Stomach (tissue), 9 donors: ENCODE data around the gene ARHGAP4. TPM values are rescaled to one million over a fixed set of nuclear protein-coding genes. Genes with fewer than 3 reads are reported as not detected.

Source experiments
- DNase-seq, 2 donors: peaks; one replicate each; pipeline versions ENCODE4 v3.0.0 to v3.0.0-alpha.2; 2013 to 2019
- H3K27ac ChIP-seq, 5 donors: fragments of 200-600 bp in 4 of 5; sonication (generic) in 4 of 5; one replicate each; pipeline ENCODE4 v1.5.1; 2013 to 2019; ENCODE audit warnings: mild to moderate bottlenecking in 1 of 5, moderate library complexity in 1 of 5
- H3K27me3 ChIP-seq, 3 donors: fragments of 200-600 bp; sonication (generic); one replicate each; pipeline ENCODE4 v1.5.1; 2017 to 2019; ENCODE audit warnings: mixed run types in 1 of 3
- H3K36me3 ChIP-seq, 4 donors: fragments of 200-600 bp; sonication (generic); 1 replicate in 3 of 4; 2 replicates in 1 of 4; pipeline ENCODE4 v1.5.1; 2016 to 2019
- H3K4me1 ChIP-seq, 4 donors: fragments of 200-600 bp; sonication (generic); one replicate each; pipeline ENCODE4 v1.5.1; 2016 to 2019
- H3K4me3 ChIP-seq, 4 donors: fragments of 200-600 bp; sonication (generic) in 3 of 4; one replicate each; pipeline ENCODE4 v1.5.1; 2016 to 2019; ENCODE audit warnings: mild to moderate bottlenecking in 1 of 4
- H3K9me3 ChIP-seq, 4 donors: fragments of 200-600 bp; sonication (generic); one replicate each; pipeline ENCODE4 v1.5.1; 2016 to 2019
- EP300 ChIP-seq: sonication (generic); formaldehyde crosslinking; IDR thresholded peaks from one replicate; pipeline ENCODE4 v1.6.1; 2017; ENCODE audit warnings: antibody characterized with exemption
- POLR2A ChIP-seq, 4 donors: fragments of 450-650 bp; IDR thresholded peaks; one replicate each; pipeline ENCODE4 v1.6.1; 2016; ENCODE audit warnings: antibody characterized with exemption in 4 of 4, control low read depth in 2 of 4, mild to moderate bottlenecking in 1 of 4, moderate library complexity in 1 of 4
- POLR2AphosphoS5 ChIP-seq, 3 donors: sonication (generic); formaldehyde crosslinking; IDR thresholded peaks; one replicate each; pipeline ENCODE4 v1.6.1; 2016; ENCODE audit warnings: antibody characterized with exemption in 3 of 3
- WGBS, 5 donors: extraction: QIAGEN DNeasy Blood & Tissue Kit in 3 of 5; methylation state at CpG; one replicate each; pipeline versions ENCODE4 v1.1.5 to v1.1.7; 2013 to 2018; 5-methylcytosine and 5-hydroxymethylcytosine counted together
- intact Hi-C: fragments of 100-400 bp; cut with DNase I; formaldehyde crosslinking; loops from one replicate; pipeline ENCODE4 v1.15.1; 2023; ENCODE audit warnings: low total_unique reads
- polyA plus RNA-seq, 3 donors: library from polyadenylated mRNA; stranded (reverse); fragments of 200-250 nt; gene quantifications; one replicate each; pipeline ENCODE4 v1.2.3, GENCODE V29; 2013
- total RNA-seq, 5 donors: library from RNA; depleted of rRNA; stranded (reverse); fragments of >200 nt; gene quantifications; one replicate each; pipeline versions ENCODE4 v1.1.0 to v1.2.3, GENCODE V29; 2014 to 2016
- TF ChIP-seq, protein P1 (sequence below), 7 experiments: fragments of 450-650 bp in 4 of 7; fragments of 200-600 bp in 3 of 7; sonication (generic) in 3 of 7; IDR thresholded peaks; one replicate each; pipeline ENCODE4 v1.5.1; 2016 to 2019; ENCODE audit warnings: antibody characterized with exemption in 7 of 7, control low read depth in 2 of 7, mild to moderate bottlenecking in 1 of 7
- donor health status: healthy with polysubstance abuse.
- donor health status: Bipolar disorder and iron deficiency.
- donor health status: healthy.

Gene ARHGAP4
- total and polyA plus RNA-seq, 8 donors: 18.5 to 93.9 (median 40.3) TPM

DNA sequence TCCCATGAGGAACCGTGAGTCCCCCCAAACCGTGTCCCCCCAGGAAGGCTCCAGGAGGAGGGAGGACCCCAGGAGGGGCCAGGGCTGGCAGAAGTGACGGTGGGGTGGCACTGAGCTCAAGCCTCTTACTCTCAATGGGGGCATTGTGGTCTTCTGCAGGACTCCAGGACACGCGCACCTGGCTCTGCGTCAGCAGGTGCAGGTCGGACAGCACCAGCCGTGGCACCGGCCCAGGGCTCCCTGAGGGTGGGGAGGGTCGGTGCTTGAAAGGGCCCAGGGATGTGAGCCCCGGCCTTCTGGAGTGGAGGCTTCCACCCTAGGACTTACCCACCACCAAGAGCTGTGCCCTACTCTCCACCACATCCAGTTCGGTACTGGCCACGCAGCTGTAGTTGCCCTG, 58.4 kb downstream of the ARHGAP4 start:
- no peak overlapping the region for H3K27ac ChIP-seq
- TF ChIP-seq POLR2A (IDR thresholded peaks at IDR 0.05): no peak
- TF ChIP-seq POLR2AphosphoS5 (IDR thresholded peaks at IDR 0.05): no peak
- no peak for TF ChIP-seq EP300
- TF ChIP-seq, protein P1, sequence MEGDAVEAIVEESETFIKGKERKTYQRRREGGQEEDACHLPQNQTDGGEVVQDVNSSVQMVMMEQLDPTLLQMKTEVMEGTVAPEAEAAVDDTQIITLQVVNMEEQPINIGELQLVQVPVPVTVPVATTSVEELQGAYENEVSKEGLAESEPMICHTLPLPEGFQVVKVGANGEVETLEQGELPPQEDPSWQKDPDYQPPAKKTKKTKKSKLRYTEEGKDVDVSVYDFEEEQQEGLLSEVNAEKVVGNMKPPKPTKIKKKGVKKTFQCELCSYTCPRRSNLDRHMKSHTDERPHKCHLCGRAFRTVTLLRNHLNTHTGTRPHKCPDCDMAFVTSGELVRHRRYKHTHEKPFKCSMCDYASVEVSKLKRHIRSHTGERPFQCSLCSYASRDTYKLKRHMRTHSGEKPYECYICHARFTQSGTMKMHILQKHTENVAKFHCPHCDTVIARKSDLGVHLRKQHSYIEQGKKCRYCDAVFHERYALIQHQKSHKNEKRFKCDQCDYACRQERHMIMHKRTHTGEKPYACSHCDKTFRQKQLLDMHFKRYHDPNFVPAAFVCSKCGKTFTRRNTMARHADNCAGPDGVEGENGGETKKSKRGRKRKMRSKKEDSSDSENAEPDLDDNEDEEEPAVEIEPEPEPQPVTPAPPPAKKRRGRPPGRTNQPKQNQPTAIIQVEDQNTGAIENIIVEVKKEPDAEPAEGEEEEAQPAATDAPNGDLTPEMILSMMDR (IDR thresholded peaks at IDR 0.05): no peak

DNA sequence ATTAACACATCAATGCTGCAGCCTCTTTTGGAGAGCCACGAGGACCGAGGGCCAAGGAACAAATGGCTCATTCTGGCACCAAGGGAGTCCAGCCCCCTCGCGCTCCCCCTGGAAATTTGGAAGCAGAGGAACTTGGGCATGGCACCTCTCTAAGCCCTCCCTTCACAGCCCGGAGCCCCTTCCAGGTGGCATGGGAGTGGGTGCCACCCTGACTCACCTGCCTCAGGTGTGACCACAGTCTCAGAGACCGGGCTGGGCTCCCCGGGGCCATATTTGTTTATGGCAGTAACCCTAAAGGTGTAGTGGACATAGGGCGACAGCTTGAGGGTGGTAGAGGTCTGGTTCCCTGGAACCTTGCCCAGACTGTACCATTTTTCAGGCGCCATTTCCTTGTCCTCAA, 58.9 kb downstream of the ARHGAP4 start:
- 72 to 82% (median 77%) methylated on average over 7 to 9 of the region's 9 CpGs for WGBS, 5 donors
- no peak for DNase-seq
- intact Hi-C loops: no loop called here
- peaks cover 0 to 37% (median 23%) of the 10 kb centered on the region in 3 donors for H3K27me3 ChIP-seq
- no peak overlapping the region for H3K27ac ChIP-seq
- no peak overlapping the region for H3K4me3 ChIP-seq
- no peaks in the 10 kb centered on the region for H3K36me3 ChIP-seq
- H3K9me3 ChIP-seq: peaks cover 0 to 5% (median 0%) of the 10 kb centered on the region in 4 donors
- H3K4me1 ChIP-seq: no peaks in the 10 kb centered on the region
- no peak for TF ChIP-seq POLR2AphosphoS5 (IDR thresholded peaks at IDR 0.05)
- TF ChIP-seq, protein P1 (IDR thresholded peaks at IDR 0.05): no peak
- TF ChIP-seq POLR2A (IDR thresholded peaks at IDR 0.05): no peak
- no peak for TF ChIP-seq EP300

More for the DNA sequence above, 58.4 kb downstream of the ARHGAP4 start:
- intact Hi-C loops: no loop called here
- H3K4me3 ChIP-seq: no peak overlapping the region
- H3K36me3 ChIP-seq: no peaks in the 10 kb centered on the region
- peaks cover 0 to 5% (median 0%) of the 10 kb centered on the region in 4 donors for H3K9me3 ChIP-seq
- no peak for DNase-seq
- no peaks in the 10 kb centered on the region for H3K4me1 ChIP-seq
- H3K27me3 ChIP-seq: peaks cover 0 to 38% (median 19%) of the 10 kb centered on the region in 3 donors
- 67 to 100% (median 85%) methylated on average over 2 to 13 of the region's 13 CpGs for WGBS, 5 donors

DNA sequence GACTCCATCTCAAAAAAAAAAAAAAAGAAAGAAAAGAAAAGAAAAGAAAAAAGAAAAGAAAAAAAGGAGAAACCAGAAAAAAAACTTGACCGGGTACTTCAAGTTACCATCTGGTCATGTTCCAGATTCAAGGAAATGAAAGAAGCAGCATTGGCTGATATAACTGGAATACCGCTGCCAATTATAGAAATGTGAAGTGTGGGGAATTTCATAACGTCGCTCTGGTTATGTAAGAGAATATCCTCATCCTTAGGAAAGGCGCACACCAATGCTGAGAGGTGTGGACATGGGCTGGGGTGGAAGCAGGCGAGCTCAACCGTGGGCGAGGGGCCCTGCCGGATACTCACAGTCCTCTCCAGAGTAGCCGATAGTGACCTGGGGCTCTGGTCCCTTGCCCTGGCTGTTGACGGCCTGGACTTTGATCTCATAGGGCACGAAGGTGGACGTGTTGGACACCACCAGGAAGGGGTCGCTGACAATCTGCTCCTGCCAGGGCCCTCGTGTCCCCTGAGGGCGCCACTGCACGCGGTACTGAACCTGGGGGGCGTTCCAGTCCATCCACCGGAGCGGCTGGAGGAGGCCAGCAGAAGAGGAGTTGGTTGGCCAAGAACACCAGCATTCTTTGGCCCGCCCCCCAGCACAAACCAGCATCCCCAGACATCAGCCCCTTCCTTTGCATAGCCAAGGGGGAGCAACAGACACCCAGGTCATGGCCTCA, 59.6 kb downstream of the ARHGAP4 start:
- peaks cover 0 to 36% (median 19%) of the 10 kb centered on the region in 3 donors for H3K27me3 ChIP-seq
- intact Hi-C loops: no loop called here
- DNase-seq: no peak
- no peaks in the 10 kb centered on the region for H3K36me3 ChIP-seq
- WGBS, 5 donors: 82 to 89% (median 86%) methylated on average over 14 to 22 of the region's 22 CpGs
- H3K27ac ChIP-seq: no peak overlapping the region
- no peak for TF ChIP-seq EP300
- TF ChIP-seq POLR2AphosphoS5 (IDR thresholded peaks at IDR 0.05): no peak
- TF ChIP-seq, protein P1 (IDR thresholded peaks at IDR 0.05): no peak
- TF ChIP-seq POLR2A (IDR thresholded peaks at IDR 0.05): no peak
- H3K4me1 ChIP-seq: no peaks in the 10 kb centered on the region
- peaks cover 0 to 5% (median 0%) of the 10 kb centered on the region in 4 donors for H3K9me3 ChIP-seq
- no peak overlapping the region for H3K4me3 ChIP-seq

DNA sequence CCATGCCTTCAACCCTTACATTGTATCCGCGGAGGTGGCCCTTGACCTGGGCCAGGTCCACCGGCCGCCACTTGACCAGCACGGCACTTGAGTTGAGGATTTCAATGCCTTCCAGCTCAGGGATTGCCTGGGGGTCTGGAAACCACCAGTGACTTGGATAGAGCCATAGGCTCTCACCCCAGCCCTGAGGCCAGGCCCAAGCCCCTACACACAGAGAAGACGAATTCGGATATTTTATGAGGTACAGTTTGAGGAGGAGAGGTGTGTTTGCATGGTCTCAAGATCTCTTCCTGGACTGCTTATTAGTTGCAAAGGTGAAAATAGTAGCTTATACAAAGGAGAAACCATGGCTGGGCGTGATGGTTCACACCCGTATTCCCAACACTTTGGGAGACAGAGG, 60.4 kb downstream of the ARHGAP4 start:
- no peaks in the 10 kb centered on the region for H3K4me1 ChIP-seq
- no peak for DNase-seq
- intact Hi-C loops: no loop called here
- H3K4me3 ChIP-seq: no peak overlapping the region
- H3K27ac ChIP-seq: no peak overlapping the region
- H3K9me3 ChIP-seq: peaks cover 0 to 5% (median 0%) of the 10 kb centered on the region in 4 donors
- H3K36me3 ChIP-seq: no peaks in the 10 kb centered on the region
- no peak for TF ChIP-seq POLR2A (IDR thresholded peaks at IDR 0.05)
- H3K27me3 ChIP-seq: peaks cover 0 to 29% (median 11%) of the 10 kb centered on the region in 3 donors
- WGBS, 5 donors: 89 to 95% (median 93%) methylated on average over 5 to 9 of the region's 9 CpGs

DNA sequence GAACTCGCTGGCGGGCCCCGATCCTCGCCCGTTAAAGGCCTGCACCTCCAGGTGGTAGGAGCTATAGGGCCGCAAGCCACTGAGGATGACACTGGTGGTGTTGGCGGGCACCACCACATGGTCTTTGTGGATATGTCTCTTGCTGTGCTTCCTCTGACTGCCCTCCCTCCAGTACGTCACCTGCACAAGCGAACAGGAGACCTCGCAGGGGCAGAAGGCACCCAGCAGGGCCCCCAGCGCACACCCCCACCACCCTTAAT, 60.8 kb downstream of the ARHGAP4 start:
- no peak for TF ChIP-seq POLR2A (IDR thresholded peaks at IDR 0.05)
- TF ChIP-seq EP300: no peak
- Histone ChIP-seq H3K9me3 (peaks cover 0 to 5% (median 0%) of the 10 kb centered on the region in 4 donors), H3K36me3 (no peaks in the 10 kb centered on the region), H3K4me3 (no peak overlapping the region), H3K27ac (no peak overlapping the region), H3K4me1 (no peaks in the 10 kb centered on the region), H3K27me3 (peaks cover 0 to 25% (median 7%) of the 10 kb centered on the region in 3 donors)
- intact Hi-C loops: no loop called here
- DNase-seq: no peak
- WGBS, 5 donors: 84 to 100% (median 92%) methylated on average over 1 to 11 of the region's 11 CpGs
